Left cardiac atrium (tissue), 4 donors: ENCODE results near the gene MARS1. TPM values are rescaled to one million over a fixed set of nuclear protein-coding genes. Genes with fewer than 3 reads are reported as not detected.

Experiments
- ATAC-seq, 2 donors: fragments of 200-7000 bp; cut with Tn5 transposase; one replicate each; pipeline ENCODE4 v1.9.1; 2020; ENCODE audit warnings: mild to moderate bottlenecking in 2 of 2, moderate library complexity in 2 of 2
- DNase-seq: peaks from one replicate; pipeline ENCODE4 v3.0.0-alpha.2; 2020
- intact Hi-C, 2 donors: fragments of 100-400 bp; cut with DNase I; formaldehyde crosslinking; loops; one replicate each; pipeline versions ENCODE4 v1.14.1 to v1.15.1; 2022 to 2023
- total RNA-seq, 2 donors: library from RNA; stranded (reverse); fragmentation: NEBNext Ultra II Directional; extraction: Animal tissue kit (Norgen Biotek cat#: 25700); gene quantifications; one replicate each; pipeline ENCODE4 v1.2.1, GENCODE V29; 2021
- donor health status: DM: no; HTN: yes; CAD: no.
- donor health status: DM: no; HTN: yes; CAD: no; lungs with severe emphysema.
- donor health status: DM: yes; HTN: yes; CAD: no.
- donor health status: Dilated cardiomyopathy.

The MARS1 gene
- total RNA-seq, 2 donors from 2014 or later: 74.6 to 115 TPM

- intact Hi-C loops: no loop called here
- DNase-seq (no peak), ATAC-seq (no peak)
Observed at GRCh38 chr12:57467915-57468314, 20.0 kb upstream of the MARS1 start.

- ATAC-seq: no peak
- no peak for DNase-seq
- intact Hi-C loops: no loop called here
Observed at GRCh38 chr12:57469296-57470164, 18.3 kb upstream of the MARS1 start.

- no peak for DNase-seq
- intact Hi-C loops: no loop called here
- ATAC-seq: no peak
Observed at GRCh38 chr12:57470286-57470969, 17.4 kb upstream of the MARS1 start.

GRCh38 chr12:57470970-57471656 is 16.8 kb upstream of the MARS1 start:
- intact Hi-C loops: no loop called here
- ATAC-seq: no peak
- no peak for DNase-seq

- intact Hi-C loops: no loop called here
- no peak for ATAC-seq
- DNase-seq: no peak
Observed at GRCh38 chr12:57471661-57472060, 16.2 kb upstream of the MARS1 start.

- DNase-seq (no peak), ATAC-seq (no peak)
- intact Hi-C loops: no loop called here
Observed at GRCh38 chr12:57472391-57472790, 15.5 kb upstream of the MARS1 start.

- ATAC-seq: no peak
- no peak for DNase-seq
- intact Hi-C loops: no loop called here
Observed at GRCh38 chr12:57473392-57473791, 14.5 kb upstream of the MARS1 start.

- intact Hi-C loops: no loop called here
- ATAC-seq: no peak
- DNase-seq: no peak
Observed at GRCh38 chr12:57473886-57474285, 14.0 kb upstream of the MARS1 start.

DNA sequence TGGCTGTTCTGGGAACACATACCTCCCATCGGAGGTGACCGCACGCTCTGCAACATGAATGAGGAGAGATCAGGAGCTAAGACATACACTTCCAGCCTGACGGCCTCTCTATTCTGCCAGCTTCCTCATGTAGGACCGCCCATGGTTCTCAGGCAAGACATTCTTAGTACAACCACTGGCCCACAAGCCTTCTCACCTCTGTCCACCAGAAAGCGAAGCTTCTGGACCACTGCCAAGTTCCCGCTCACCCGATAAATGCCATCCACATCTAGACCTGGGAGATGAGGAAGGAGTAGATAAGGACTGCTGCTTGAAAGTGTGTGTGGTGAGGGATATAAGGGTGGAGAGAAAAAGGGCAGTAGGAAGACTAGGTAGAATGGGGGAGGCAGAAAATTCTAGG is 13.4 kb upstream of the MARS1 start:
- intact Hi-C loops: no loop called here
- DNase-seq (no peak), ATAC-seq (no peak)

GRCh38 chr12:57474862-57475261 is 13.0 kb upstream of the MARS1 start:
- ATAC-seq (no peak), DNase-seq (no peak)
- intact Hi-C loops: no loop called here

DNA sequence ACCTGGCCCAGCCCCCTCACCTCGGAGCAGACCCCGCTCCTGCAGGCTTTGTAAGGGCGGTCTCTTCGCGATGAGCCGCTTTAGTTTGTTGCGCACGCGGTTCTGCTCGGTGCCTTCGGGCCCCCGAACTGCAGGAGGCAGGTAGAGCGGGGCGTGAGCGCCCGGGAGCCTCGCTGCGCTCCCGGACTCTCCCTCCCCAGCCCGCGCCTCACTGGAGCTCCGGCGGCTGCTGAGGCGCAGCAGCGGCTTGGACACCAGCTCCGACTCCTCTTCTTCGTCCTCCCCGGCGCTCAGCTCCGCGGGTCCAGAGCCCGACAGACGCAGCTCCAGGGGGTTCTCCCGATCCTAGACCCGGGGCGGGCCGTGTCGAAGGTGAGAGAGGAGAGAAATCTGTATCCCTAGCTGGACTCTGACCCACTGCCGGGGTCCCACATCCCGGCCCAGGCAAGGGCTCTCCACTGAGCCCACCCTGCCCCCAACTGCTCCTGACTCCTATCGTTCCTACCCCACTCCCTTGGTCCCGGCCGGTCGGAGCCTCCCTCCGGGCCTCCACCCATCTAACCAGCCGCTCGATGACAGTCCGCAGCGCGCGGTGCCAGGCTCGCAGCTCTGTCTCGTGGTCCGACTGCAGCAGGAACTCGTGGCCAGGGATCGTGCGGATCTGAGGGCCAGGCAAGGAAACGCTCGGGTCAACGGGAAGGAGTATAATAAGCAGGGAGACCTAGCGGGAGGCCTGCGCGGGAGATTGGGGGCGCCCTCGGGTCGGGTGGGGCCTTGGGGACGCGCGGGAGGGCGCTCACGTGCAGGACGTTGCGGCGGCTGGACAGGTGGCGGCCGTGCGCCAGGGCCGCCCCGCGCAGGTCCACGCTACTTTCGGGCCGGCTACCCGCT is 12.4 kb upstream of the MARS1 start:
- DNase-seq (peak; percentile 48), ATAC-seq (peak; percentile 40 to 42)
- intact Hi-C loops: no loop called here

GRCh38 chr12:57476162-57476992 is 11.5 kb upstream of the MARS1 start:
- intact Hi-C loops: no loop called here
- no peak for DNase-seq
- peak; percentile 4 to 13 for ATAC-seq

DNA sequence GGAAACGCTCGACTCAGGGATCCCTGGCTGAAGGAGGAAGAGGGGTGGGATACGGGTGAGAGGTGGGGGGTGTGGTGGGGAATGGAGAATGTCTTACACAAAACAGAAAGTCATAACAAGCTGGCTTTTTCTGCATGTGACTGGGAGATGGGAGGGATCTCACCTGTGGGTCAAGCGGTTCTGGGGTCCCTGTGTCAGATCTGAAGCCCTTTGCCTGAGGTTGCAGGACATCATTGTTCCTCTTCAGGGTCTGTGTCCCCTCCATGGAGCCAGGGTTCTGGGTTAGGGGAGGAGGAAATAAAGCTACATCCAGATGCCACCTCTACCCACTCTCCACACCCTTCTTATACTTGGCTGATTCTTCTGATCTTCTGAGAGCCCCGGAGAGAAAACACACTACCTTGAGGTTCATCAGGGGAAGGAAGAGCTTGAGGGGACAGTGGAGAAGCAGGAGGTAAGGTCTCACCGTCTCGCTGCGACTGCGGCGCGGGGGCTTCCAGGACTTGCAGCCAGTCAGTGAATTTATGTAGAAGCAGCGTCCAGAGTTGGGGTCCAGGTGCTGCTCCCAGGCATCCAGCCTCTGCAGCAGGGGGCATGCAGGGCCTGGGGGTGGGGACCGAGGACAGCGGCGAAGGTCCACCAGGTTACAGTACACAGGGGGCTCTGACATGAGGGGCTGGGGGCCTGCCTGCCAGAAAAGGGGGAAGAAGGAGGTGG is 10.7 kb upstream of the MARS1 start:
- ATAC-seq (no peak), DNase-seq (no peak)
- intact Hi-C loops: no loop called here

GRCh38 chr12:57477710-57478681 is 9.9 kb upstream of the MARS1 start:
- peak; percentile 16 to 56 for ATAC-seq
- DNase-seq: no peak
- intact Hi-C loops: no loop called here

- intact Hi-C loops: no loop called here
- DNase-seq (no peak), ATAC-seq (no peak)
Observed at GRCh38 chr12:57479043-57479375, 8.9 kb upstream of the MARS1 start.

DNA sequence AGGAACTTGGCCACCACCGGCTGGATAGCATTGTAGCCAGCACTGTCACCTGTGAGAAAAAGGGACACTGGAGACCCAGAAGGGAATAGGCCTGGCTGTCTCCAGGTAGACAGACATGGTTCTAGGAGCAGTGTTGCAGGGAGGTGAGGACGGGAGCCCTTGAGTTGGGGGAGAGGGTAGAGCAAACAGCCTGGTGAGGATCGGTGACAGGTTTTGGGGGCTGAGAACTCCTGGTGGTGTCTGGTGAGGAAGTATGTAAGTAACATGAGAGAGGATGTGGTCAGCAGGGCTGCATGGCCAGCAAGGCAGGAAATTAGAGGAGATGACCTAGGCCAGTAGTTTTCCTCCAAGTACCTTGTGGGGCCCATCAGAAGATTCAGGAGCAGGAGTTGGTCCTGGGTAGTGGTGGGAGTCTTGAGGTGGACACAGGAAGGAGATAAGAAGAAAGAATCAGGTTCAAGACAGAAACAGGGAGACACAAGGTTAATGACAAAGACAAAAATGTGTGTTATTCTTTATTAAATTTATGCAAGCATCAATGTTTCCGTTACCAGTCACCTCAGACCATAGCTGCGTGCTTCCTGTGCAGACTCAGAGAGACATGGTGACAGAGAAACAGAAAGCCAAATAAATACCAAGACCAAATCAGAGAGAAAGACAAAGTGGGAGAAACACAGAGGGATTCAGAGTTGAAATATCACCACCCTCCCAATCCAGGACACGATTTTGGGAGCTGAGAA is 8.3 kb upstream of the MARS1 start, which contains the start of gene ARHGAP9:
TSS of gene ARHGAP9 (minus strand) at position 491 of the 740 bp plus-strand sequence. CDS start at position 31, 460 bp downstream.
- ATAC-seq (peak in 1 of 2 donors; percentile 31), DNase-seq (no peak)
- intact Hi-C loops: no loop called here
